ENCODE measurements around the gene NLRP8.

GRCh38 chr19:55909801-55910200 lies 37.8 kb upstream of the NLRP8 start:
- TF ChIP-seq, protein P1, sequence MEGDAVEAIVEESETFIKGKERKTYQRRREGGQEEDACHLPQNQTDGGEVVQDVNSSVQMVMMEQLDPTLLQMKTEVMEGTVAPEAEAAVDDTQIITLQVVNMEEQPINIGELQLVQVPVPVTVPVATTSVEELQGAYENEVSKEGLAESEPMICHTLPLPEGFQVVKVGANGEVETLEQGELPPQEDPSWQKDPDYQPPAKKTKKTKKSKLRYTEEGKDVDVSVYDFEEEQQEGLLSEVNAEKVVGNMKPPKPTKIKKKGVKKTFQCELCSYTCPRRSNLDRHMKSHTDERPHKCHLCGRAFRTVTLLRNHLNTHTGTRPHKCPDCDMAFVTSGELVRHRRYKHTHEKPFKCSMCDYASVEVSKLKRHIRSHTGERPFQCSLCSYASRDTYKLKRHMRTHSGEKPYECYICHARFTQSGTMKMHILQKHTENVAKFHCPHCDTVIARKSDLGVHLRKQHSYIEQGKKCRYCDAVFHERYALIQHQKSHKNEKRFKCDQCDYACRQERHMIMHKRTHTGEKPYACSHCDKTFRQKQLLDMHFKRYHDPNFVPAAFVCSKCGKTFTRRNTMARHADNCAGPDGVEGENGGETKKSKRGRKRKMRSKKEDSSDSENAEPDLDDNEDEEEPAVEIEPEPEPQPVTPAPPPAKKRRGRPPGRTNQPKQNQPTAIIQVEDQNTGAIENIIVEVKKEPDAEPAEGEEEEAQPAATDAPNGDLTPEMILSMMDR (IDR thresholded peaks at IDR 0.05), result no peak
- TF ChIP-seq POLR2A (IDR thresholded peaks at IDR 0.05), result no peak
